ENCODE data around the gene E2F8.

DNA sequence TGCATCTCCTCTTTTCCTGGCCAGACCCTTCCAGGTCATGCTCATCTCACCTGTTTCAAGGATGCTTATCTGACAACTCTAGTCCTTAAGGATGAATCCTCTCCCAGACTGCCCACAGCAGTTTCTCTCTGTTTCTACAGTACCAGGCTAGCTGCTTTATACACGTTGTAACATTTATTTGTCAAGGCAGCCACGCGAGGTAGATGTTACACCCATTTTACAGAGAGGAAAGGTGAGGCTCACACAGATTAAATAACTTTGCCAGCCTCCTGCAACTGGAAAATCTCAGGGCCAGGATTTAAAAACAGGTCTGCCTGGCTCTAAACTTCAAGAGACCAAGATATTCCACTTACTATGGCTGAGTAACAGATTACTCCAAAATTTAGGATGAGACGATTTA is 45.7 kb upstream of the E2F8 start:
- TF ChIP-seq, protein P1, sequence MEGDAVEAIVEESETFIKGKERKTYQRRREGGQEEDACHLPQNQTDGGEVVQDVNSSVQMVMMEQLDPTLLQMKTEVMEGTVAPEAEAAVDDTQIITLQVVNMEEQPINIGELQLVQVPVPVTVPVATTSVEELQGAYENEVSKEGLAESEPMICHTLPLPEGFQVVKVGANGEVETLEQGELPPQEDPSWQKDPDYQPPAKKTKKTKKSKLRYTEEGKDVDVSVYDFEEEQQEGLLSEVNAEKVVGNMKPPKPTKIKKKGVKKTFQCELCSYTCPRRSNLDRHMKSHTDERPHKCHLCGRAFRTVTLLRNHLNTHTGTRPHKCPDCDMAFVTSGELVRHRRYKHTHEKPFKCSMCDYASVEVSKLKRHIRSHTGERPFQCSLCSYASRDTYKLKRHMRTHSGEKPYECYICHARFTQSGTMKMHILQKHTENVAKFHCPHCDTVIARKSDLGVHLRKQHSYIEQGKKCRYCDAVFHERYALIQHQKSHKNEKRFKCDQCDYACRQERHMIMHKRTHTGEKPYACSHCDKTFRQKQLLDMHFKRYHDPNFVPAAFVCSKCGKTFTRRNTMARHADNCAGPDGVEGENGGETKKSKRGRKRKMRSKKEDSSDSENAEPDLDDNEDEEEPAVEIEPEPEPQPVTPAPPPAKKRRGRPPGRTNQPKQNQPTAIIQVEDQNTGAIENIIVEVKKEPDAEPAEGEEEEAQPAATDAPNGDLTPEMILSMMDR (IDR thresholded peaks at IDR 0.05; ENCODE audit: insufficient read depth, low read depth, low read length): no peak
- no peak for TF ChIP-seq EZH2 (IDR thresholded peaks at IDR 0.05; ENCODE audit: insufficient read depth, low read length)
